Fibroblast of lung (primary cell): ENCODE measurements around the gene ZACN. TPM values are rescaled to one million over a fixed set of nuclear protein-coding genes. Genes with fewer than 3 reads are reported as not detected.

Experiments
- DNase-seq, 2 donors: peaks; one replicate each; pipeline versions ENCODE4 v3.0.0 to v3.0.0-alpha.2; 2010; ENCODE audit warnings: low read depth in 2 of 2
- H2AFZ ChIP-seq: 2 replicates; pipeline ENCODE4 v1.5.1; 2012; ENCODE audit warnings: low read length, control low read depth, inconsistent platforms
- H3K27ac ChIP-seq: 2 replicates; pipeline ENCODE4 v1.5.1; 2011; ENCODE audit warnings: low read length, control low read depth; ENCODE audit not compliant: insufficient read depth
- H3K27me3 ChIP-seq: 2 replicates; pipeline ENCODE4 v1.5.1; 2011; ENCODE audit warnings: mild to moderate bottlenecking, low read length; ENCODE audit not compliant: control insufficient read depth, insufficient read depth
- H3K36me3 ChIP-seq: 2 replicates; pipeline ENCODE4 v1.5.1; 2011; ENCODE audit warnings: low read length; ENCODE audit not compliant: control insufficient read depth, insufficient read depth
- H3K4me1 ChIP-seq: 2 replicates; pipeline ENCODE4 v1.5.1; 2011; ENCODE audit warnings: low read length; ENCODE audit not compliant: control insufficient read depth, insufficient read depth; ENCODE audit errors: extremely low read depth
- H3K4me2 ChIP-seq: 2 replicates; pipeline ENCODE4 v1.5.1; 2011; ENCODE audit warnings: low read length, control low read depth; ENCODE audit not compliant: insufficient read depth; ENCODE audit errors: extremely low read depth
- H3K4me3 ChIP-seq, 4 experiments: fragments of 200-600 bp in 1 of 4; sonication (generic) in 1 of 4; replicated peaks in 1 of 4; 2 replicates each; pipeline ENCODE4 v1.5.1; 2011 to 2016; ENCODE audit warnings: low read length in 4 of 4, low read depth in 3 of 4, mild to moderate bottlenecking in 3 of 4, control low read depth in 2 of 4, inconsistent platforms in 1 of 4, mixed read lengths in 1 of 4; ENCODE audit not compliant: insufficient read depth in 1 of 4; ENCODE audit errors: control extremely low read depth in 1 of 4
- H3K79me2 ChIP-seq: 2 replicates; pipeline ENCODE4 v1.5.1; 2012; ENCODE audit warnings: mild to moderate bottlenecking, low read length, inconsistent platforms; ENCODE audit not compliant: control insufficient read depth, insufficient read depth
- H3K9ac ChIP-seq: 2 replicates; pipeline ENCODE4 v1.5.1; 2011; ENCODE audit warnings: mild to moderate bottlenecking, low read length, control low read depth; ENCODE audit not compliant: insufficient read depth
- H3K9me3 ChIP-seq: 2 replicates; pipeline ENCODE4 v1.5.1; 2012; ENCODE audit warnings: low read depth, low read length; ENCODE audit not compliant: control insufficient read depth, insufficient read depth
- H4K20me1 ChIP-seq: 2 replicates; pipeline ENCODE4 v1.5.1; 2011; ENCODE audit warnings: low read length; ENCODE audit not compliant: control insufficient read depth, insufficient read depth; ENCODE audit errors: extremely low read depth
- EZH2 ChIP-seq: IDR thresholded peaks from 2 replicates; pipeline ENCODE4 v1.5.1; 2012; ENCODE audit warnings: low read length, control low read depth, mild to moderate bottlenecking; ENCODE audit errors: missing control alignments
- polyA plus RNA-seq, 2 donors: library from polyadenylated mRNA; depleted of rRNA in 1 of 2; stranded (reverse) in 1 of 2; unstranded in 1 of 2; fragments of >200 nt; gene quantifications; 2 replicates each; pipeline ENCODE4 v1.2.1, GENCODE V29; 2011 to 2012; ENCODE audit warnings: missing spikeins in 1 of 2
- total RNA-seq: library from RNA; depleted of rRNA; stranded (reverse); fragments of >200 nt; gene quantifications from 2 replicates; pipeline ENCODE4 v1.2.1, GENCODE V29; 2014
- TF ChIP-seq, protein P1 (sequence below), 2 donors: IDR thresholded peaks in 1 of 2; conservative IDR thresholded peaks in 1 of 2; 1 replicate in 1 of 2; 2 replicates in 1 of 2; pipeline ENCODE4 v1.5.1; 2011 to 2012; ENCODE audit warnings: low read length in 2 of 2, control low read depth in 1 of 2, inconsistent platforms in 1 of 2, low read depth in 1 of 2, mild to moderate bottlenecking in 1 of 2

Gene ZACN
- total and polyA plus RNA-seq, 2 donors (not counting 1 experiment from before 2014, with no cell fraction given), result not detected

DNA sequence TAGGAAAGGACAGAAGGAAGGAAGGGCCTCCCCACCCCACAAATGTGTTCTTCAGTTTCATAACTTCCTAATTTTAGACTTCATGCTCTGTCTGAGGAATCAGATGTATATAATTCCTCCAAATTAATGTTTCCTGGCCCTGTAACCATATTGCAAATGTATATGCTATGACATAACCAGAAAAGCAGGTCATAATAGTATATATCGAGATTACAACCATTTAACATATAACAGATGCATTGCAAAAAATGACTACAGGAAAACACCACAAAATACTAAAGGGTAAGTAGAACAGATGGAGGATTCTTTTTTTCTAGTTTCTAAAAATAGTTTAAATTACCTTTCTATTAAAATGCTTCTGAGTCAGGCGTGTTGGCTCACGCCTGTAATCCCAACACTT is 27.7 kb downstream of the ZACN start:
- H3K27ac ChIP-seq, result no peak overlapping the region
- H2AFZ ChIP-seq, result no peak overlapping the region
- peaks cover 12% of the 10 kb centered on the region for H3K79me2 ChIP-seq
- H4K20me1 ChIP-seq, result no peaks in the 10 kb centered on the region
- H3K27me3 ChIP-seq, result no peaks in the 10 kb centered on the region
- H3K9ac ChIP-seq, result no peak overlapping the region
- H3K36me3 ChIP-seq, result peaks cover under 1% of the 10 kb centered on the region
- H3K4me1 ChIP-seq, result peaks cover 3% of the 10 kb centered on the region
- no peak for DNase-seq
- H3K4me2 ChIP-seq, result no peak overlapping the region
- no peak overlapping the region for H3K4me3 ChIP-seq
- TF ChIP-seq, protein P1, sequence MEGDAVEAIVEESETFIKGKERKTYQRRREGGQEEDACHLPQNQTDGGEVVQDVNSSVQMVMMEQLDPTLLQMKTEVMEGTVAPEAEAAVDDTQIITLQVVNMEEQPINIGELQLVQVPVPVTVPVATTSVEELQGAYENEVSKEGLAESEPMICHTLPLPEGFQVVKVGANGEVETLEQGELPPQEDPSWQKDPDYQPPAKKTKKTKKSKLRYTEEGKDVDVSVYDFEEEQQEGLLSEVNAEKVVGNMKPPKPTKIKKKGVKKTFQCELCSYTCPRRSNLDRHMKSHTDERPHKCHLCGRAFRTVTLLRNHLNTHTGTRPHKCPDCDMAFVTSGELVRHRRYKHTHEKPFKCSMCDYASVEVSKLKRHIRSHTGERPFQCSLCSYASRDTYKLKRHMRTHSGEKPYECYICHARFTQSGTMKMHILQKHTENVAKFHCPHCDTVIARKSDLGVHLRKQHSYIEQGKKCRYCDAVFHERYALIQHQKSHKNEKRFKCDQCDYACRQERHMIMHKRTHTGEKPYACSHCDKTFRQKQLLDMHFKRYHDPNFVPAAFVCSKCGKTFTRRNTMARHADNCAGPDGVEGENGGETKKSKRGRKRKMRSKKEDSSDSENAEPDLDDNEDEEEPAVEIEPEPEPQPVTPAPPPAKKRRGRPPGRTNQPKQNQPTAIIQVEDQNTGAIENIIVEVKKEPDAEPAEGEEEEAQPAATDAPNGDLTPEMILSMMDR (conservative IDR thresholded peaks at IDR 0.05 in 1 of 2, IDR thresholded peaks at IDR 0.05 in 1 of 2; ENCODE audit: low read depth in 1 of 2, low read length in 2 of 2), result no peak
- no peak for TF ChIP-seq EZH2
- no peaks in the 10 kb centered on the region for H3K9me3 ChIP-seq

DNA sequence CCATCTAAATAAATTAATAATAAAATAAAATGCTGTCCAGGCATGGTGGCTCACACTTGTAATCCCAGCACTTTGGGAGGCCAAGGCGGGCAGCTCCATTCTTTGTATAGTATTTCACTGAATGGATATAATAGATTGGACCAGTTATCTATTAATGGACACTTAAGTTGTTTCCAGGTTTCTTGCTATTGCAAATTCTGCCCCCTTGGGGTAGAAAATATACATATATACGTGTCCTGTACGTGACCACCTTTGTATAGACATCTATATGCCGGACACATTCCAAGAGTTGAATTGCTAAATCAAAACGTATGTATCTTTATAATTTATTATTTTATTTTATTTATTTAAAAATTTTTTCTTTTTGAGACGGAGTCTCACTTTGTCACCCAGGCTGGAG is 28.5 kb downstream of the ZACN start:
- H3K9me3 ChIP-seq, result no peaks in the 10 kb centered on the region
- peaks cover 7% of the 10 kb centered on the region for H3K79me2 ChIP-seq
- no peak overlapping the region for H3K9ac ChIP-seq
- H3K27me3 ChIP-seq, result no peaks in the 10 kb centered on the region
- TF ChIP-seq, protein P1 (conservative IDR thresholded peaks at IDR 0.05 in 1 of 2, IDR thresholded peaks at IDR 0.05 in 1 of 2; ENCODE audit: low read depth in 1 of 2, low read length in 2 of 2), result peak in 1 of 2 donors; percentile 23
- no peak for TF ChIP-seq EZH2
- H2AFZ ChIP-seq, result no peak overlapping the region
- H3K4me3 ChIP-seq, result no peak overlapping the region
- H3K36me3 ChIP-seq, result no peaks in the 10 kb centered on the region
- H3K27ac ChIP-seq, result no peak overlapping the region
- DNase-seq, result peak in 1 of 2 donors; percentile 15
- H4K20me1 ChIP-seq, result no peaks in the 10 kb centered on the region
- peaks cover 2% of the 10 kb centered on the region for H3K4me1 ChIP-seq
- no peak overlapping the region for H3K4me2 ChIP-seq

DNA sequence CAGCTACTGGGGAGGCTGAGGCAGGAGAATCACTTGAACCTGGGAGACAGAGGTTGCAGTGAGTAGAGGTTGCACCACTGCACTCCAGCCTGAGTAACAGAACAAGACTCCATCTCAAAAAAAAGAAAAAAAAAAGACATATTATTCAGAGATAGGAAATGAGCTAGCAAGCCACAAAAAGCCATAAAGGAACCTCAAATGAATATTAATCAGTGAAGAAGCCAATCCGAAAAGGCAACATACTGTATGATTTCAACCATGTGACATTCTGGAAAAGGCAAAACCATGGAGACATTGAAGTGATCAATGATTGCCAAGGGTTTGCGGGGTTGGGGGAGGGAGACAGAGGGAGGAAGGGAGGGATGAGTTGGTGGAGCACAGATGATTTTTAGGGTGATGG is 33.0 kb downstream of the ZACN start:
- no peak overlapping the region for H3K27ac ChIP-seq
- no peaks in the 10 kb centered on the region for H4K20me1 ChIP-seq
- no peaks in the 10 kb centered on the region for H3K36me3 ChIP-seq
- H3K4me3 ChIP-seq, result no peak overlapping the region
- no peaks in the 10 kb centered on the region for H3K4me1 ChIP-seq
- H3K9me3 ChIP-seq, result no peaks in the 10 kb centered on the region
- H3K79me2 ChIP-seq, result no peaks in the 10 kb centered on the region
- no peak for TF ChIP-seq EZH2
- TF ChIP-seq, protein P1 (conservative IDR thresholded peaks at IDR 0.05 in 1 of 2, IDR thresholded peaks at IDR 0.05 in 1 of 2; ENCODE audit: low read depth in 1 of 2, low read length in 2 of 2), result no peak
- H3K27me3 ChIP-seq, result no peaks in the 10 kb centered on the region
- H3K9ac ChIP-seq, result no peak overlapping the region
- no peak overlapping the region for H2AFZ ChIP-seq
- no peak overlapping the region for H3K4me2 ChIP-seq
- peak in 1 of 2 donors; percentile 34 for DNase-seq
